NCI-H524 (cell line): ENCODE measurements around the gene ABHD8.

Experiments used
- DNase-seq, 2 experiments: peaks; one replicate each; lab custom pipeline; 2025; lab: John Stamatoyannopoulos, UW

The ABHD8 gene

GRCh38 chr19:17333611-17334413 lies 30.6 kb upstream of the ABHD8 start:
- DNase-seq: no peak

- peak; percentile 32 to 48 for DNase-seq
These were observed 29.7 kb upstream of the ABHD8 start for GRCh38 chr19:17332677-17333581.

- DNase-seq: no peak
These were observed 29.1 kb upstream of the ABHD8 start for GRCh38 chr19:17332360-17332676.

GRCh38 chr19:17331045-17331558 lies 27.9 kb upstream of the ABHD8 start:
- no peak for DNase-seq

GRCh38 chr19:17330262-17331044 lies 27.2 kb upstream of the ABHD8 start:
- DNase-seq: no peak

- no peak for DNase-seq
These were observed 26.4 kb upstream of the ABHD8 start for GRCh38 chr19:17329366-17330261.

- DNase-seq: no peak
These were observed 25.5 kb upstream of the ABHD8 start for GRCh38 chr19:17328517-17329365.

GRCh38 chr19:17327654-17328516 lies 24.7 kb upstream of the ABHD8 start:
- no peak for DNase-seq

GRCh38 chr19:17327068-17327653 lies 23.9 kb upstream of the ABHD8 start:
- DNase-seq: no peak

- no peak for DNase-seq
These were observed 23.4 kb upstream of the ABHD8 start for GRCh38 chr19:17326595-17326966.

- no peak for DNase-seq
These were observed 22.8 kb upstream of the ABHD8 start for GRCh38 chr19:17325881-17326594.

- DNase-seq: no peak
These were observed 21.9 kb upstream of the ABHD8 start for GRCh38 chr19:17325133-17325532.

- no peak for DNase-seq
These were observed 21.3 kb upstream of the ABHD8 start for GRCh38 chr19:17324357-17325114.

GRCh38 chr19:17323964-17324332 lies 20.7 kb upstream of the ABHD8 start:
- no peak for DNase-seq

- no peak for DNase-seq
These were observed 20.2 kb upstream of the ABHD8 start for GRCh38 chr19:17323300-17323963.

GRCh38 chr19:17322854-17323253 lies 19.6 kb upstream of the ABHD8 start:
- no peak for DNase-seq
